Right lobe of liver (tissue), 6 donors: ENCODE results near the gene AATK. TPM values are rescaled to one million over a fixed set of nuclear protein-coding genes. Genes with fewer than 3 reads are reported as not detected.

Source experiments
- ATAC-seq, 4 donors: fragments of 200-7000 bp; cut with Tn5 transposase; one replicate each; pipeline ENCODE4 v1.9.1; 2020; ENCODE audit warnings: mild to moderate bottlenecking in 4 of 4, moderate library complexity in 4 of 4
- DNase-seq, 3 donors: peaks; one replicate each; pipeline ENCODE4 v3.0.0-alpha.2; 2020
- H3K27ac ChIP-seq, 3 donors: fragments of 200-600 bp; one replicate each; pipeline ENCODE4 v1.8.0; 2022
- H3K27me3 ChIP-seq, 2 donors: fragments of 200-600 bp; one replicate each; pipeline ENCODE4 v1.8.0; 2022
- H3K36me3 ChIP-seq, 4 donors: fragments of 200-600 bp; sonication (generic) in 1 of 4; one replicate each; pipeline versions ENCODE4 v1.5.1 to v1.8.0; 2017 to 2022; ENCODE audit warnings: control low read depth in 1 of 4
- H3K4me1 ChIP-seq, 4 donors: fragments of 200-600 bp; sonication (generic) in 1 of 4; one replicate each; pipeline versions ENCODE4 v1.5.1 to v1.8.0; 2017 to 2022; ENCODE audit warnings: control low read depth in 1 of 4
- H3K4me3 ChIP-seq, 3 donors: fragments of 200-600 bp; one replicate each; pipeline ENCODE4 v1.8.0; 2022
- H3K9me3 ChIP-seq, 4 donors: fragments of 200-600 bp; sonication (generic) in 1 of 4; one replicate each; pipeline versions ENCODE4 v1.5.1 to v1.8.0; 2017 to 2022; ENCODE audit warnings: control low read depth in 1 of 4
- CTCF ChIP-seq, 4 donors: fragments of 200-600 bp in 3 of 4; fragments of 450-650 bp in 1 of 4; IDR thresholded peaks; one replicate each; pipeline versions ENCODE4 v1.5.1 to v1.8.0; 2016 to 2022; ENCODE audit warnings: antibody characterized with exemption in 4 of 4, mild to moderate bottlenecking in 2 of 4
- POLR2A ChIP-seq: fragments of 450-650 bp; IDR thresholded peaks from one replicate; pipeline ENCODE4 v1.6.1; 2017; ENCODE audit warnings: antibody characterized with exemption, mild to moderate bottlenecking
- WGBS: methylation state at CpG from one replicate; pipeline ENCODE4 v1.1.6; 2018; ENCODE audit warnings: low coverage, low lambda C conversion rate; ENCODE audit not compliant: insufficient coverage; ENCODE audit errors: missing lambda C conversion rate; 5-methylcytosine and 5-hydroxymethylcytosine counted together
- intact Hi-C, 2 donors: fragments of 100-400 bp; cut with DNase I; formaldehyde crosslinking; loops; one replicate each; pipeline versions ENCODE4 v1.11.2 to v1.14.1; 2022
- total RNA-seq, 6 experiments: library from RNA; depleted of rRNA in 2 of 6; stranded (reverse); fragments of >200 nt in 2 of 6; fragmentation: NEBNext Ultra II Directional in 3 of 6; extraction: Animal tissue kit (Norgen Biotek cat#: 25700) in 3 of 6; gene quantifications; one replicate each; pipeline versions ENCODE4 v1.1.0 to v1.2.4, GENCODE V29; 2016 to 2023
- donor health status: DM: no; HTN: yes; CAD: no.
- donor health status: DM: no; HTN: no; CAD: no.
- donor health status: DM: no; HTN: no; CAD: no.
- donor health status: DM: no; HTN: yes; CAD: no.
- donor health status: DM: no; HTN: yes; CAD: no.

The AATK gene
- total RNA-seq, 6 experiments from 2014 or later: 0.31 to 1.2 (median 0.86) TPM

- TF ChIP-seq POLR2A (no peak), CTCF (IDR thresholded peaks at IDR 0.05) (no peak)
- DNase-seq: no peak
- intact Hi-C loops: no loop called here
- Histone ChIP-seq H3K4me3 (no peak overlapping the region), H3K9me3 (no peaks in the 10 kb centered on the region), H3K36me3 (no peaks in the 10 kb centered on the region), H3K4me1 (no peaks in the 10 kb centered on the region), H3K27me3 (no peaks in the 10 kb centered on the region), H3K27ac (no peak overlapping the region)
- WGBS: 91% methylated on average over 4 of the region's 11 CpGs
- no peak for ATAC-seq
Observed at GRCh38 chr17:81187120-81187519, 21.1 kb upstream of the AATK start.

- H3K27ac ChIP-seq: no peak overlapping the region
- ATAC-seq (no peak), DNase-seq (no peak)
- no peaks in the 10 kb centered on the region for H3K27me3 ChIP-seq
- intact Hi-C loops: no loop called here
- 50% methylated on average over 2 of the region's 7 CpGs for WGBS
- no peaks in the 10 kb centered on the region for H3K9me3 ChIP-seq
- H3K36me3 ChIP-seq: no peaks in the 10 kb centered on the region
- H3K4me3 ChIP-seq: no peak overlapping the region
- no peaks in the 10 kb centered on the region for H3K4me1 ChIP-seq
- TF ChIP-seq CTCF (IDR thresholded peaks at IDR 0.05): no peak
- no peak for TF ChIP-seq POLR2A
Observed at GRCh38 chr17:81186203-81186602, 20.2 kb upstream of the AATK start.

GRCh38 chr17:81184555-81184954 lies 18.5 kb upstream of the AATK start:
- H3K27ac ChIP-seq: no peak overlapping the region

GRCh38 chr17:81183807-81184206 lies 17.8 kb upstream of the AATK start:
- intact Hi-C loops: no loop called here
- no peak for DNase-seq
- WGBS: no CpG with 5 or more reads among the region's 11 CpGs
- Histone ChIP-seq H3K27ac (no peak overlapping the region), H3K27me3 (no peaks in the 10 kb centered on the region), H3K9me3 (no peaks in the 10 kb centered on the region), H3K36me3 (no peaks in the 10 kb centered on the region), H3K4me1 (no peaks in the 10 kb centered on the region), H3K4me3 (no peak overlapping the region)
- ATAC-seq: no peak
- TF ChIP-seq POLR2A (no peak), CTCF (IDR thresholded peaks at IDR 0.05) (no peak)

More at GRCh38 chr17:81184555-81184954, 18.5 kb upstream of the AATK start:
- DNase-seq (no peak), ATAC-seq (no peak)
- Histone ChIP-seq H3K9me3 (no peaks in the 10 kb centered on the region), H3K27me3 (no peaks in the 10 kb centered on the region), H3K36me3 (no peaks in the 10 kb centered on the region), H3K4me1 (no peaks in the 10 kb centered on the region), H3K4me3 (no peak overlapping the region)
- intact Hi-C loops: no loop called here
- 32% methylated on average over 9 of the region's 15 CpGs for WGBS
- no peak for TF ChIP-seq POLR2A
- TF ChIP-seq CTCF (IDR thresholded peaks at IDR 0.05): no peak

DNA sequence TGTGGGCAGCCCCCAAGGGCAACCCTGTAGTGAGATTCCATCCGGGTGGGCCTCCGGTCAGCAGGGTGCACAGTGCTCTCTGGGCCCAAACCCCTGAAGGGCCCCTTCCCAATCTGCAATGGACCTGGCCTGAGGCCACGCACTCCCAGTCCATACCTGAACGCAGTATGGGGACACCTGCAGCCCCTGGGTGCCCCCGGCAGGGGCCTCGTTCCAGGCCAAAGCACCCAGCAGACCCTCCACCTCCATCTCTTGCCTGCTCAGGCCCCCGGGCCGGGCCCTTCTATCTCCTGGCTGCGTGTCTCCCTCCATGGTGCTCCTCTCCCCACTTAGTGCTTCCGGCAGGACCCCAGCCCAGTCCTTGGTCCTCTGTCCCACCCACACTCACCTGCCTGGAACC lies 17.3 kb upstream of the AATK start:
- DNase-seq (no peak), ATAC-seq (no peak)
- Histone ChIP-seq H3K27me3 (no peaks in the 10 kb centered on the region), H3K36me3 (no peaks in the 10 kb centered on the region), H3K4me1 (no peaks in the 10 kb centered on the region), H3K27ac (no peak overlapping the region), H3K9me3 (no peaks in the 10 kb centered on the region), H3K4me3 (no peak overlapping the region)
- WGBS: no CpG with 5 or more reads among the region's 10 CpGs
- intact Hi-C loops: no loop called here
- TF ChIP-seq POLR2A: no peak
- no peak for TF ChIP-seq CTCF (IDR thresholded peaks at IDR 0.05)
